Mesendoderm (in vitro differentiated cells): Measurements from ENCODE around the gene ANKS3. TPM values are rescaled to one million over a fixed set of nuclear protein-coding genes. Genes with fewer than 3 reads are reported as not detected.

Experiments used
- DNase-seq: peaks from one replicate; pipeline ENCODE4 v3.0.0; 2013
- H2AK5ac ChIP-seq: 2 replicates; pipeline ENCODE4 v1.6.1; 2013; ENCODE audit warnings: low read length, inconsistent platforms
- H2BK120ac ChIP-seq: 2 replicates; pipeline ENCODE4 v1.6.1; 2013; ENCODE audit warnings: low read depth, mild to moderate bottlenecking, low read length, moderate library complexity, mixed read lengths
- H2BK15ac ChIP-seq: replicated peaks from 2 replicates; pipeline ENCODE4 v1.6.1; 2013; ENCODE audit warnings: low read depth, mild to moderate bottlenecking, moderate library complexity
- H2BK5ac ChIP-seq: 2 replicates; pipeline ENCODE4 v1.6.1; 2013; ENCODE audit warnings: low read length, inconsistent platforms
- H3K18ac ChIP-seq: 2 replicates; pipeline ENCODE4 v1.6.1; 2013; ENCODE audit warnings: mild to moderate bottlenecking, low read length, mixed read lengths
- H3K23ac ChIP-seq: one replicate; pipeline ENCODE4 v1.6.1; 2013; ENCODE audit warnings: low read length
- H3K27ac ChIP-seq: 2 replicates; pipeline ENCODE4 v1.5.1; 2013; ENCODE audit warnings: low read depth, mild to moderate bottlenecking, inconsistent platforms, low read length, moderate library complexity
- H3K27me3 ChIP-seq: 2 replicates; pipeline ENCODE4 v1.6.1; 2013; ENCODE audit warnings: low read length, control low read depth, mild to moderate bottlenecking, inconsistent platforms; ENCODE audit not compliant: insufficient read depth, poor library complexity
- H3K36me3 ChIP-seq: 2 replicates; pipeline ENCODE4 v1.6.1; 2013; ENCODE audit warnings: low read length, inconsistent platforms; ENCODE audit not compliant: control insufficient read depth, insufficient read depth
- H3K4ac ChIP-seq: one replicate; pipeline ENCODE4 v1.6.1; 2013; ENCODE audit warnings: low read depth, mild to moderate bottlenecking, low read length, moderate library complexity
- H3K4me1 ChIP-seq: 2 replicates; pipeline ENCODE4 v1.6.1; 2013; ENCODE audit warnings: low read depth, low read length, inconsistent platforms; ENCODE audit not compliant: control insufficient read depth
- H3K4me2 ChIP-seq: 2 replicates; pipeline ENCODE4 v1.6.1; 2013; ENCODE audit warnings: low read length
- H3K4me3 ChIP-seq: 2 replicates; pipeline ENCODE4 v1.5.1; 2013; ENCODE audit warnings: mild to moderate bottlenecking, low read length
- H3K56ac ChIP-seq: one replicate; pipeline ENCODE4 v1.6.1; 2013; ENCODE audit warnings: low read length
- H3K79me1 ChIP-seq: 2 replicates; pipeline ENCODE4 v1.6.1; 2013; ENCODE audit warnings: low read length, inconsistent platforms
- H3K79me2 ChIP-seq: 2 replicates; pipeline ENCODE4 v1.6.1; 2013; ENCODE audit warnings: mild to moderate bottlenecking, low read length; ENCODE audit not compliant: control insufficient read depth, insufficient read depth
- H3K9ac ChIP-seq: 2 replicates; pipeline ENCODE4 v1.6.1; 2013; ENCODE audit warnings: low read length, inconsistent platforms
- H4K5ac ChIP-seq: one replicate; pipeline ENCODE4 v1.6.1; 2013; ENCODE audit warnings: low read length
- H4K8ac ChIP-seq: one replicate; pipeline ENCODE4 v1.6.1; 2013; ENCODE audit warnings: low read depth, mild to moderate bottlenecking, control low read depth, low read length, moderate library complexity
- WGBS: extraction: QIAGEN DNeasy Blood & Tissue Kit; methylation state at CpG from one replicate; pipeline ENCODE4 v1.1.7; 2013; ENCODE audit warnings: low lambda C conversion rate, missing lambda C conversion rate; ENCODE audit not compliant: insufficient coverage; ENCODE audit errors: extremely low coverage; 5-methylcytosine and 5-hydroxymethylcytosine counted together
- small RNA-seq: library from polyadenylated mRNA; stranded (forward); fragments of <200 nt; extraction: miRNeasy Mini kit (QIAGEN cat#:217004); gene quantifications from one replicate; pipeline ENCODE3, GENCODE V24; 2013; ENCODE audit not compliant: insufficient read depth

ANKS3 gene

GRCh38 chr16:4646773-4647643 is 87.1 kb downstream of the ANKS3 start:
- no peaks in the 10 kb centered on the region for H3K36me3 ChIP-seq
- H3K79me1 ChIP-seq, result peaks cover 5% of the 10 kb centered on the region
- no peak overlapping the region for H3K56ac ChIP-seq

More at GRCh38 chr16:4646773-4647643, 87.1 kb downstream of the ANKS3 start:
- no peak overlapping the region for H3K4me2 ChIP-seq
- no peak overlapping the region for H2BK120ac ChIP-seq
- H2AK5ac ChIP-seq, result no peak overlapping the region
- H2BK5ac ChIP-seq, result no peak overlapping the region
- H3K4me1 ChIP-seq, result no peaks in the 10 kb centered on the region
- H2BK15ac ChIP-seq, result no peak overlapping the region
- H3K9ac ChIP-seq, result no peak overlapping the region
- H3K18ac ChIP-seq, result no peak overlapping the region
- WGBS, result no CpG with 5 or more reads among the region's 22 CpGs
- no peak overlapping the region for H4K5ac ChIP-seq
- no peak overlapping the region for H3K4me3 ChIP-seq
- no peaks in the 10 kb centered on the region for H3K27me3 ChIP-seq
- no peak overlapping the region for H4K8ac ChIP-seq
- H3K23ac ChIP-seq, result no peak overlapping the region
- H3K79me2 ChIP-seq, result peaks cover 2% of the 10 kb centered on the region
- no peak overlapping the region for H3K4ac ChIP-seq
- H3K27ac ChIP-seq, result no peak overlapping the region
- no peak for DNase-seq

Small RNA genes within 50 kb of the gene (small RNA-seq; reads per million reads assigned to genes)
- not detected for gene MIR6769A
- not detected for gene RF00017
